Urinary bladder (tissue), 4 donors: ENCODE measurements around the gene TPRG1L. TPM values are rescaled to one million over a fixed set of nuclear protein-coding genes. Genes with fewer than 3 reads are reported as not detected.
A peak's percentile ranks its signal among the peaks of the same experiment; 100 is the strongest.
"Not testable (repeated sequence)": the region's sequence is repeated elsewhere in the genome, so short reads cannot be mapped to it uniquely, and the experiment has no call there.

ENCODE experiments used
- DNase-seq: peaks from one replicate; pipeline ENCODE4 v3.0.0-alpha.2; 2015; ENCODE audit errors: extremely low spot score
- H3K27ac ChIP-seq: one replicate; pipeline ENCODE4 v1.5.1; 2013; ENCODE audit warnings: low read depth, mild to moderate bottlenecking, moderate library complexity
- H3K36me3 ChIP-seq: one replicate; pipeline ENCODE4 v1.6.1; 2013; ENCODE audit warnings: mild to moderate bottlenecking, moderate library complexity; ENCODE audit not compliant: insufficient read depth
- H3K4me1 ChIP-seq: one replicate; pipeline ENCODE4 v1.6.1; 2013; ENCODE audit warnings: mild to moderate bottlenecking, moderate library complexity; ENCODE audit not compliant: insufficient read depth
- H3K4me3 ChIP-seq: one replicate; pipeline ENCODE4 v1.5.1; 2013; ENCODE audit warnings: low read depth, low read length
- WGBS: extraction: QIAGEN DNeasy Blood & Tissue Kit; methylation state at CpG from one replicate; pipeline ENCODE4 v1.1.7; 2013; 5-methylcytosine and 5-hydroxymethylcytosine counted together
- polyA plus RNA-seq: library from polyadenylated mRNA; stranded (reverse); fragments of 200-250 nt; gene quantifications from one replicate; pipeline ENCODE4 v1.2.3, GENCODE V29; 2013
- total RNA-seq: library from RNA; depleted of rRNA; stranded (reverse); fragments of >200 nt; gene quantifications from one replicate; pipeline ENCODE4 v1.2.3, GENCODE V29; 2014
- donor health status: healthy with polysubstance abuse.
- donor health status: healthy.

Gene TPRG1L
- total and polyA plus RNA-seq, 2 donors, result 22.9 to 60.8 TPM

DNA sequence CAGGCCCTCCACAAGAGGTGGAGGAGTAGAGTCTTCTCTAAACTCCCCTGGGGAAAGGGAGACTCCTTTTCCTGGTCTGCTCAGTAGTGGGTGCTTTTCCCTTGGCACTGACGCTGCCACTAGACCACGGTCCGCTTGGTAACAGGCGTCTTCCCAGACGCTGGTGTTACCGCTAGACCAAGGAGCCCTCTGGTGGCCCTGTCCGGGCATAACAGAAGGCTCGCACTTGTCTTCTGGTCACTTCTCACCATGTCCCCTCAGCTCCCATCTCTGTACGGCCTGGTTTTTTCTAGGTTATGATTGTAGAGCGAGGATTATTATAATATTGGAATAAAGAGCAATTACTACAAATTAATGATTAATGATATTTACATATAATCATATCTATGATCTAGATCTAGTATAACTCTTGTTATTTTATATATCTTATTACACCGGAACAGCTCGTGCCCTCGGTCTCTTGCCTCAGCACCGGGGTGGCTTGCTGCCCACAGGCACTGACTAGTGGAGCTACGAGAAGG lies 3.6 kb upstream of the TPRG1L start:
- not testable (repeated sequence) for DNase-seq, H3K27ac ChIP-seq, H3K36me3 ChIP-seq, H3K4me1 ChIP-seq, H3K4me3 ChIP-seq
- WGBS, result 24% methylated on average over 15 of the region's 15 CpGs

DNA sequence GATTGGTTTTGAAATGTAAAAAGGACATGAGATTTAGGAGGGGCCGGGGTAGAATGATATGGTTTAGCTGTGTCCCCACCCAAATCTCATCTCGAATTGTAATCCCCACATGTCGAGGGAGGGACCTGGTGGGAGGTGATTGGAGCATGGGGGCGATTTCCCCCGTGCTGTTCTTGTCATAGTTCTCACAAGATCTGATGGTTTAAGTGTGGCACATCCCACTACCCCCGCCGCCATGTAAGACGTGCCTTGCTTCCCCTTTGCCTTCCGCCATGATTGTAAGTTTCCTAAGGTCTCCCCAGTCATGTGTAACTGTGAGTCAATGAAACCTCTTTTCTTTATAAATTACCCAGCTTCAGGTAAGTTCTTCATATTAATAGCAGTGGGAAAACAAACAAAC lies 2.7 kb upstream of the TPRG1L start:
- H3K36me3 ChIP-seq, H3K27ac ChIP-seq, DNase-seq, H3K4me1 ChIP-seq, H3K4me3 ChIP-seq: not testable (repeated sequence)
- WGBS, result 83% methylated on average over 9 of the region's 9 CpGs

DNA sequence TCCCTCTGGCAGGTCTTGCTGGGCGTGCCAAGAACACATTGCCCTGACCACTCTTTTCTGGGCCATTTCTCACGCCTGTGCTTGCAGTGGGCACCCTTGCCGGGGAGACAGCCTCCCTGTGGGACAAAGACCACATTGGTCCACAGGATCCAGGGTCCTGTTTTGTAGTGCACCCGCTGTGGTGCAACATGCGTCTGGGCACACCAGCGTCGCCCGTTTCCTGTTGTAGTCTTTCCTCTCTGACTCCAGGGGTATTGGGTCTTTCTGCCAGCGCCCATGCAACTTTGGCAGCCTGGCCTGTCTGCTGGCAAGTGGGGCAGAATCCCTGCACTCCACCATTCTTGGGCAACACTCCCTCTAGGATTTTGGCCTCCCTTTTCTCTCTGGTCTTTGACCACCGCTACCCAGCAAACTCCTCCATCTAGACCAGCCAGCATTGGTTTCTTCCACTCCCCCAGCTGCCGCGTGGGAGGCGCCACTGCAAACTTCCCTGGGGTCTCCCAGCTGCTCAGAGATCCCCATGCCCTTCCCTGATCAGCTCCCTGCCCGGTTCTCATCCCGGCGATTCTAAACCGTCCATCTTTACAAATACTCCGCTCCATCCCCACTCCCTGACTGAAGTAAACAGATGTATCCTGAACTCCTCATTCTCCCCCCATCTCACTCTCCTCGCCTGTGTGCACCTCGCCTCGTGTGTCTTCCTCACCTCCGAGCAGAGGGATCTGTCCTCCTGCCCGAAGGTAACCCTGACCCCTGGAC lies 1.2 kb upstream of the TPRG1L start:
- Histone ChIP-seq H3K36me3 (peaks cover 2% of the 10 kb centered on the region), H3K4me3 (peak overlapping the region; percentile 77), H3K4me1 (no peaks in the 10 kb centered on the region), H3K27ac (no peak overlapping the region)
- DNase-seq, result no peak
- WGBS, result 32% methylated on average over 23 of the region's 23 CpGs

DNA sequence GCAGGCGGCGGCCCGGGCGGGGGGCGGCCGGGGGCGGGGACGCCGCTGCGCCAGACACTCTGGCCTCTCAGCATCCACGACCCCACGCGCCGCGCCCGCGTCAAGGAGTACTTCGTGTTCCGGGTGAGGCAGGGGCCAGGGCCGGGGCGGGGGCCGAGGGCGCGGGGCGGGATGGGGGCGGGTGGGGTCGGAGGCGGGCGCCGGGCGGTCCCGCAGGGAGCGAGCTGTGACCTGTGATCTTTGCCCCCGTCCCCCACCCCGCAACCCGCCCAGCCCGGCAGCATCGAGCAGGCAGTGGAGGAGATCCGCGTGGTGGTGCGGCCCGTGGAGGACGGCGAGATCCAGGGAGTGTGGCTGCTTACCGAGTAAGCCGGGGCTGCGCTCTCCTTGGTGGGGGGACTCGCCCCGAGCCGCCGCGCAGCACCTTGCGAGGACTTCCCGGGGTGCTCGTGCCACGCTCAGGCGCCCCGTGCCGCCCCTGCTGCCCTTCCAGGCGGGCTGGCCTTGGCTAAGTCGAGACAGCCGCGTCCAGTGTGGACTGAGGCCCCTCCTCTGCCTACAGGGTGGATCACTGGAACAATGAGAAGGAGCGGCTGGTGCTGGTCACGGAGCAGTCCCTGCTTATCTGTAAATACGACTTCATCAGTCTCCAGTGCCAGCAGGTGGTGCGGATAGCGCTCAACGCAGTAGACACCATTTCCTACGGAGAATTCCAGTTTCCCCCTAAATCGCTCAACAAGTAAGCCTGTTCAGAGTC lies 514 bp downstream of the TPRG1L start:
- no peak for DNase-seq
- Histone ChIP-seq H3K4me1 (no peaks in the 10 kb centered on the region), H3K27ac (peak overlapping the region; percentile 65), H3K36me3 (peaks cover 2% of the 10 kb centered on the region), H3K4me3 (peak overlapping the region; percentile 94)
- 2% methylated on average over 71 of the region's 71 CpGs for WGBS

DNA sequence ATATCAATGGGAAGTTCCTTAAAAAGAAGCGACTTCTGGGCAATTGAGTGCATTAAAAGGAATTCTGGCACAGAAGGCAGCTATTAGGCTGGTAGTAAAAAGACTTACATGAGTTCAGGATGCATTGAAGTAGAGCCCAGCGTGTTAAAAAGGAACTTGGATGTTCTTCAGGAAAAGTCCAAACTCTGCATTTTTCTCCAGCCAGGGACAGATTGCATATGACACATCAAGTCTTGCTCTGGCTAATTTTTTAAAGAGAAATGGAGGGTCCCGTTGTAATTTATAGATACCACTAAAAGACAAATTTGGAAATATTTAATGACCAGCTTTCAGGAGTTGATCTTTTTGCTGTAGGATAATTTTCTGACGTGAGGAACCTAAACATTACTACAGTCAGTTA lies 1.2 kb downstream of the TPRG1L start:
- peaks cover 2% of the 10 kb centered on the region for H3K36me3 ChIP-seq
- no peak overlapping the region for H3K4me3 ChIP-seq
- no peaks in the 10 kb centered on the region for H3K4me1 ChIP-seq
- H3K27ac ChIP-seq, result no peak overlapping the region
- no peak for DNase-seq
- 83% methylated on average over 4 of the region's 4 CpGs for WGBS

DNA sequence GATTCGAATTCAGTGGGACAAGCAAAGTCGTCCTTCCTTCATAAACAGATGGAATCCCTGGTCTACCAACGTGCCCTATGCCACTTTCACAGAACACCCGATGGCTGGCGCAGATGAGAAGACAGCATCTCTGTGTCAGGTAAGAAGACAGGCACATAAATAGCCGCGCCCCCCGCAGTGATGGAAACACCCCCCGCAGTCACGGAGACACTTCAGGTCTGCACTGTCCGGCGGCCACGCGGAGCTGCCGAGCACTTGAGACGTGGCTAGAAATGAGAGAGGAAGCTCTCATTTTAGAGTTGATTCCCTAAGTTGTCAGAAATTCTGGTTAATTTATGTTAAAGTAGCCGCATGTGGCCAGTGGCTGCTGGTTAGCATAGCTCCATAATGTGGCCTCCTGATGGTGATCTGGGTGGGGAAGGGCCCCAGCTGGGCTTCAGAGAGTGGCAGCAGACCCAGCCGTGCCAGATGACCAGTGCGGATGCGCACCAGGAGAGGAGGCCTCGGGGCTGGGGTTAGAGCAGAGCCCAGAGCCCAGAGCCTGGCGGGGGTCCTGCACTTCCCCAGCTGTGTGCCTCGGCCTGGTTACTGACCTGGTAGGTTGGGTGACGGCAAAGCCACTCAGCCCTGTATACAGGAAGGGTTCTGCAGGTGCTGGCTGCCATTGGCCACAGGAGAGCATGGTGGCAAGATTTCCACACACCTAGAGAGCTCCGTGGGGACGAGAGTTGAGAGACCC lies 2.9 kb downstream of the TPRG1L start:
- DNase-seq, result no peak
- Histone ChIP-seq H3K36me3 (peaks cover 2% of the 10 kb centered on the region), H3K4me3 (no peak overlapping the region), H3K27ac (no peak overlapping the region), H3K4me1 (no peaks in the 10 kb centered on the region)
- WGBS, result 93% methylated on average over 26 of the region's 26 CpGs

DNA sequence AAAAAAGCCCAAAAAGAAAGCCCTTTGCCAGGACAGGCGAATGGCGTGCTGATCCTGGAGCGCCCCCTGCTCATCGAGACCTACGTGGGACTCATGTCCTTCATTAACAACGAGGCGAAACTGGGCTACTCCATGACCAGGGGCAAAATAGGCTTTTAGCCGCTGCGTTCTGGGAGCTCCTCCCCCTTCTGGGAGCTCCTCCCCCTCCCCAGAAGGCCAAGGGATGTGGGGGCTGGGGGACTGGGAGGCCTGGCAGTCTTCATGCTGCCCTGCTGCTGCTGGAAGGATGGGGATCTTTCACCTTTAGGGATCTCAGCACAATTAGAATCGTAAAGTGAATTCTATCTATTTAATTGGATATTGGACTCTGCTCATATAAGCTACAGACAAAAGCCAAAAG lies 3.6 kb downstream of the TPRG1L start:
- DNase-seq, result no peak
- Histone ChIP-seq H3K27ac (no peak overlapping the region), H3K4me3 (no peak overlapping the region), H3K4me1 (no peaks in the 10 kb centered on the region), H3K36me3 (peaks cover 2% of the 10 kb centered on the region)
- 81% methylated on average over 10 of the region's 10 CpGs for WGBS

DNA sequence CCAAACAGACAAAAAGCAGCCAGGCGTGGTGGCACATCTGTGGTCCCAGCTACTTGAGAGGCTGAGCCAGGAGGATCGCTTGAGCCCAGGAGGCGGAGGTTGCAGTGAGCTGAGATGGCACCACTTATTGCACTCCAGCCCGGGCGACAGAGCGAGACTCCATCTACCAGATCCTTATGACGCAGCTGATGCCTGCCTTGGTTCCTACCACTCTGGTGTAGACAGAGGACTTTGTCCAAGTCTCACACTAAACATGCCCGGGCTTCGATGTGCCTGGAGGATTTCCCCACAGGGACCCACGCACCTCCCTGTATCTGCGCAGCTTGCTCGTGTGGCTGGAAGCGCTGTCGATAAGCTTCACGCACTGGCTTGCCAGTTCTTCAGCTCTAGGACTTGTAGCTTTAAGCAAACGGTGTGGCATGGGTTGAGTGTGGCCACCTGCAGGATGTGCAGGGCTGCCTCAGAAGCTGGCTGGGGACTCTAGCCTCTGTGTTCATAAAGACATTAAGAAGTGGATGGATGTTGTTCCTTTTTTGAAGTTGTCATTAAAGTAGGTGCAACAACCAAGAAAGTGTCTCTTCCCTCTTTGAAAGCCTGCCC lies 4.8 kb downstream of the TPRG1L start:
- Histone ChIP-seq H3K4me3 (no peak overlapping the region), H3K4me1 (no peaks in the 10 kb centered on the region), H3K27ac (no peak overlapping the region), H3K36me3 (peaks cover 2% of the 10 kb centered on the region)
- 91% methylated on average over 16 of the region's 16 CpGs for WGBS
- no peak for DNase-seq

DNA sequence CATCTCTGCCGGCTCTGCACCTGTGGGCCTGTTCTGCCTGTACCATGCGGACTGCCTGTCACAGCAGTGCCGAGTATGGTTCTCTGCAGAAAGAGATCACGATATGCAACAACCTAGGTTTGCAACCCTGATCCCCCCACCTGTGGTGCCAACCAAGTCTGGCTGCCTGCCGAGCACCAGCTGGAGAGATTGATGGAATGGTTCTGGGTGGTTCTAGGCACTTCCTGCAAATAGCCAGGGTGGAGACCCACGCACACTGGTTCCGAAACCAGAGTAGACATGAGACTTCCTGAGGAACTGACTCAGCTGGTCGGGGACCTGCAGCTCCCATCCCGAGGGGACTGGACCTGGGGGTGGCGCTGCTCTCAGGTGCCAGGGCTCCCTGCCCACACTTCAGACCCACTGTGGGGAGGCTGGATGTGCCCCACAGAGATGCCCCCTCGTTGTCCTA lies 5.4 kb downstream of the TPRG1L start:
- peaks cover 2% of the 10 kb centered on the region for H3K36me3 ChIP-seq
- no peaks in the 10 kb centered on the region for H3K4me1 ChIP-seq
- 76% methylated on average over 11 of the region's 11 CpGs for WGBS
- H3K4me3 ChIP-seq, result no peak overlapping the region
- H3K27ac ChIP-seq, result no peak overlapping the region
- no peak for DNase-seq

DNA sequence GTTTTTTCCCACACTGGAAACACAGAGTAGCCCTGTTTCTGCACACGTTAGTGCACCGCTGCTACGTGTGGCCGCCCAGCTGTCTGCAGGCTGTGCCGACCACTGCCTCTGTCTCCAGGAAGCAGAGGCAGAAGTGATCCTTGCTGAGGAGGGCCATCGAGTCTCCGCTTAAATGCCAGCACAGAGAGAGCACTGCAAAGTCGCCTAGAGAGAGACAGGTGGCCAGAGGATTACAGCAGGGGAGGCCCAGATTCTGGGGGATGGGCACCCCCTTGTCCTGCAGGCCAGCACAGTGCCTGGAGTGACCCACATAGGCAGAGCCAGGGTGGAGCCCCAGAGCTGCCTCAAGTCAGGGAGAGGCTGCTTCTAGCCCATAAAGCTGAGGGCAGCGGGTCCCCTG lies 6.1 kb downstream of the TPRG1L start:
- Histone ChIP-seq H3K36me3 (peaks cover 2% of the 10 kb centered on the region), H3K4me1 (no peaks in the 10 kb centered on the region), H3K4me3 (no peak overlapping the region), H3K27ac (no peak overlapping the region)
- WGBS, result 83% methylated on average over 9 of the region's 9 CpGs
- DNase-seq, result no peak

DNA sequence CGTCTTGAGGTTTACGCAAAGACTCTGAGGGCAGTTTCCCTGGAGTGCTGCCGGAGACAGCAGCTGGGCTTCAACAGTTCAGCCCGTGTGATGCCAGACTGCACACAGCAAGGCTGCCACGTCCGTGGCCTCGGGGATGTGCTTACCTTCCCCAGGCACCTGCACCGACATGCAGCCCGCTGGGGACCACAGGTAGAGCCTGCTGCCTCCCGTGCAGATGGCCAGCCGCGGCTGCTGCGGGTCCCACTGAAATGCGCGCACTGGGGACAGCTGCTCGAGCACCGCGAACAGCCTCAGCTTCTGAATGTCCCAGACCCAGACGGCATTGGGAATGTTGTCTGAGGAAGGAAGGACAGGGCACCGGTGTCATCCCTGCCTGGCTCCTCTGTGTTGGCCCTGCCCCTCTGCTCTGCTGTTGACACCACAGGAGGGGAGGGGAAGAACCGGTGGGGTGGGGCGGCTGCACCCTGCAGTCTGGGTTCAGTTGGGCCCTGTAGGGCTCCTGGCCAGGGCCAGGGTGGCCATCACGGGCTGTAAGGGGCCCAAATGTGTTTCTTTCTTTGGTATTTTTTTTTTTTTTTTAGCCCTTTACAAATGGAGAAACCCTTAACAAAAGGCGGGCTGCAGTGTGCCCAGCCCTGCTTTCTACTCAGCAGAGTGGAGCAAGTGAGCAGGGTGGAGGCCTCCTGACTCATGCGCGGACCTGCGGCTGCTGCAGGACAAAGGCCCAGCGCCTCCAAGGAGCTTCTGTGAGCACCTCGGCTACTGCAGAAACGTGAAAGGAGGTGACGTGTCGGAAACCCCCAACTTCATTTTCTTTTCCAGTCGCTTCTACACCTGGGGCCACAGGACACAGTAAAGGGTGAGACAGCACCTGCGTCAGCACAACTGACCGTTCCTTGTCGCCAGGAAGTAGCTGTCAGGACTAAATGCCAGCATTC lies 6.8 kb downstream of the TPRG1L start:
- H3K36me3 ChIP-seq, result peaks cover 2% of the 10 kb centered on the region
- WGBS, result 88% methylated on average over 36 of the region's 36 CpGs
- DNase-seq, result no peak
- H3K4me1 ChIP-seq, result no peaks in the 10 kb centered on the region
- H3K27ac ChIP-seq, result no peak overlapping the region
- H3K4me3 ChIP-seq, result no peak overlapping the region

DNA sequence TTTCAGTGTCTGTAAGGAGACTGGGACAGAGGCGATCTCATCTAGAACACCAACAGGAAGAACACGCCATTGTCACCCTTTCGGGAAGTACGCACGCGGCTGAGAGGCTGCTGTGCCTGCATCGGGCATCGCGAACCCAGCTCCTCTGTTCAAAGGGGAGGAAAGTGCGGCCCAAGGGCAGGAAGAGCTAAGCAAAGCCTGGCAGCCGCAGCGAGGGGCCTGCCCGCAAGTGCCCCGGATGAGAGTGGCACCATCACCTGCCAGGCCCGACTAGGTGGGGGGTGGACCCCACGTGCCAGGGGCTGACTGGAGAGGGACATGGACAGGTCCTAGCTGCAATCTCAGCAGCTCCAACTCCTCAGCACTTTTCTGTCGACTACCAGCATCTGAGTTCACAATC lies 7.5 kb downstream of the TPRG1L start:
- no peak for DNase-seq
- no peak overlapping the region for H3K27ac ChIP-seq
- H3K36me3 ChIP-seq, result peaks cover 2% of the 10 kb centered on the region
- no peaks in the 10 kb centered on the region for H3K4me1 ChIP-seq
- H3K4me3 ChIP-seq, result no peak overlapping the region
- WGBS, result 95% methylated on average over 17 of the region's 17 CpGs
